OCI-LY1 (cell line): ENCODE measurements around the gene LAPTM5.

Experiments used
- CTCF ChIP-seq: fragments of 200-600 bp; sonication (generic), shearing (Covaris generic); IDR thresholded peaks from 2 replicates; pipeline ENCODE4 v1.5.1; 2017; ENCODE audit warnings: mild to moderate bottlenecking, antibody characterized with exemption, low read length, moderate library complexity, mixed read lengths
- EZH2 ChIP-seq: fragments of 200-600 bp; sonication (generic), shearing (Covaris generic); IDR thresholded peaks from 2 replicates; pipeline ENCODE4 v1.8.0; 2017; ENCODE audit warnings: borderline replicate concordance, mixed run types, mild to moderate bottlenecking, antibody characterized with exemption, low read length, moderate library complexity, mixed read lengths

- no peak for TF ChIP-seq CTCF
- TF ChIP-seq EZH2 = no peak
Measured at GRCh38 chr1:30793209-30793608, 35.6 kb upstream of the LAPTM5 start.
